Measurements from ENCODE around the gene SYNJ2.

DNA sequence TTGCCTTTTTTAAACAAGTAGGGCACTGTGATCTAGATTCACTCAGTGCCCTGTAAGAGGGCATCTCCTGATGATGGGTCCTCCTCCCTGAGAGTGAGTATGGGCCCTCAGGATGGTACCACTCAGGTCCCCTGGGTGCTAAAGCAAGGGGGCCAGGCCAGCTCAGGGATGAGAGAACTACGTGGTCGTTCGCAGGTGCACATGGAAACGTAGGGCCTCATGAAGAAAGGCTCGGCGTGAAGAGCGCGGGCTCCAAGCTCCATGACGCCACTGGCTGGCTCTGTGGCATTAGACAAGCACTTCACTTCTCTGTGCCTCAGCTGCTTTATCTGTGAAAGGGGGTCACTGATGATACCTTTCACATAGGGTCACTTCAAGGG, 50.7 kb downstream of the SYNJ2 start:
- TF ChIP-seq, protein P1, sequence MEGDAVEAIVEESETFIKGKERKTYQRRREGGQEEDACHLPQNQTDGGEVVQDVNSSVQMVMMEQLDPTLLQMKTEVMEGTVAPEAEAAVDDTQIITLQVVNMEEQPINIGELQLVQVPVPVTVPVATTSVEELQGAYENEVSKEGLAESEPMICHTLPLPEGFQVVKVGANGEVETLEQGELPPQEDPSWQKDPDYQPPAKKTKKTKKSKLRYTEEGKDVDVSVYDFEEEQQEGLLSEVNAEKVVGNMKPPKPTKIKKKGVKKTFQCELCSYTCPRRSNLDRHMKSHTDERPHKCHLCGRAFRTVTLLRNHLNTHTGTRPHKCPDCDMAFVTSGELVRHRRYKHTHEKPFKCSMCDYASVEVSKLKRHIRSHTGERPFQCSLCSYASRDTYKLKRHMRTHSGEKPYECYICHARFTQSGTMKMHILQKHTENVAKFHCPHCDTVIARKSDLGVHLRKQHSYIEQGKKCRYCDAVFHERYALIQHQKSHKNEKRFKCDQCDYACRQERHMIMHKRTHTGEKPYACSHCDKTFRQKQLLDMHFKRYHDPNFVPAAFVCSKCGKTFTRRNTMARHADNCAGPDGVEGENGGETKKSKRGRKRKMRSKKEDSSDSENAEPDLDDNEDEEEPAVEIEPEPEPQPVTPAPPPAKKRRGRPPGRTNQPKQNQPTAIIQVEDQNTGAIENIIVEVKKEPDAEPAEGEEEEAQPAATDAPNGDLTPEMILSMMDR (IDR thresholded peaks at IDR 0.05; ENCODE audit: low read depth, low read length) = no peak
- TF ChIP-seq EZH2phosphoT487 (IDR thresholded peaks at IDR 0.05; ENCODE audit: low read depth) = no peak
